Vagina (tissue), 2 donors: Measurements from ENCODE around the gene PBX1.

ENCODE experiments used
- CTCF ChIP-seq, 3 experiments: fragments of 450-650 bp in 2 of 3; fragments of 200-600 bp in 1 of 3; sonication (generic) in 1 of 3; IDR thresholded peaks; one replicate each; pipeline ENCODE4 v1.5.1; 2017 to 2019; ENCODE audit warnings: antibody characterized with exemption in 3 of 3, mild to moderate bottlenecking in 2 of 3, moderate library complexity in 2 of 3
- POLR2A ChIP-seq, 2 donors: fragments of 450-650 bp; IDR thresholded peaks; one replicate each; pipeline ENCODE4 v1.6.1; 2017; ENCODE audit warnings: antibody characterized with exemption in 2 of 2, mild to moderate bottlenecking in 2 of 2, moderate library complexity in 2 of 2

GRCh38 chr1:164571333-164571732 lies 12.3 kb downstream of the PBX1 start:
- no peak for TF ChIP-seq CTCF (IDR thresholded peaks at IDR 0.05)
- no peak for TF ChIP-seq POLR2A (IDR thresholded peaks at IDR 0.05)
